ENCODE results near the gene HACD4. TPM values are rescaled to one million over a fixed set of nuclear protein-coding genes. Genes with fewer than 3 reads are reported as not detected.

HACD4 gene
- 0.84 to 1.1 TPM (median 1.0 TPM) in 5 replicates for total RNA-seq (2022; extraction: Qiagen RNA extraction)

GRCh38 chr9:21031091-21031807, at the start of gene HACD4:
HACD4 (minus strand) TSS chr9:21031640; CDS start chr9:21031590, 50 bp downstream.

GRCh38 chr9:21077781-21078180, 46.3 kb upstream of the HACD4 start, which contains the start of gene IFNB1:
IFNB1 (minus strand) TSS chr9:21077942; CDS start chr9:21077869, 73 bp downstream.

Other genes starting within 250 kb of the HACD4 start
- gene IFNB1, start 46.3 kb upstream of the HACD4 start, total RNA-seq (2022; extraction: Qiagen RNA extraction): not detected in 5 replicates
- not detected in 5 replicates for gene IFNW1, start 110.2 kb upstream of the HACD4 start, total RNA-seq (2022; extraction: Qiagen RNA extraction)
- not detected in 5 replicates for gene IFNA21, start 135.0 kb upstream of the HACD4 start, total RNA-seq (2022; extraction: Qiagen RNA extraction)
- gene IFNA4, start 155.9 kb upstream of the HACD4 start, total RNA-seq (2022; extraction: Qiagen RNA extraction): not detected in 5 replicates
- not detected in 5 replicates for gene IFNA7, start 170.6 kb upstream of the HACD4 start, total RNA-seq (2022; extraction: Qiagen RNA extraction)
- not detected in 5 replicates for gene IFNA10, start 175.5 kb upstream of the HACD4 start, total RNA-seq (2022; extraction: Qiagen RNA extraction)
- not detected in 5 replicates for gene IFNA16, start 185.7 kb upstream of the HACD4 start, total RNA-seq (2022; extraction: Qiagen RNA extraction)
- gene IFNA17, start 196.6 kb upstream of the HACD4 start, total RNA-seq (2022; extraction: Qiagen RNA extraction): not detected in 5 replicates
- not detected in 5 replicates for gene IFNA14, start 208.4 kb upstream of the HACD4 start, total RNA-seq (2022; extraction: Qiagen RNA extraction)